GM18511 (cell line): ENCODE measurements around the gene NOL4L.

Experiments used
- ATAC-seq: cut with Tn5 transposase; IDR thresholded peaks from one replicate; pipeline ENCODE4 v1.9.1; 2021; ENCODE audit warnings: mild to moderate bottlenecking, moderate library complexity; ENCODE audit not compliant: unreplicated experiment

Gene NOL4L

DNA sequence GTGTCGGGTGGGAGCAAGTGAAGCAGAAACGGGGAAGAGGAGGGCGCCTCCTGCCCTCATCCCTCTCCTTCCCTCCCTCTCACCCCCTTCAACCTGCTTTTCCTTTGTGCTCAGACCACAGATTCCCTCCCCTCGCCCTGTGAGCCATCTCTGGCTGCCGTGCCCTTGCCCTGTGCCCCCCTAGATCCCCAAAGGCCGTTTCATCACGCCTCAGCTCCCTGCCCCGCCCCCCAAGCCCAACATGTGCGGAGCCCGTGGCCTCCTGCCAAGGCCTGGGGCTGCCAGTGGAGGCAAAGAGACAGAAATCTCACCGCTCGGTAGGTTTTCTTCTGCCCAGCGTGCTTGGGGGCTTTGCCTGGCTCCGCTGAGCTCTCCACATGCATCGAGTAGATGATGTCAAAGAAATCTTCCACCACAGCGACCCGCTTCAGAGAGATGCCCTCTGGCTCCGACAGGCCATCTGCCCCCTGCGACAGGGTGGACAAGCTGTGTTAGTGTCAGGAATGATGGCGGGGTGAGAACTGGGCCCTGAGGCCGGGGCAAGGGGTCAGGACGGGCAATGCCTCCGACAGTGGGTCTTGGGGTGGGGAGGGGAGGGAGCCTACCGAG lies 57.6 kb downstream of the NOL4L start:
- ATAC-seq = no peak

DNA sequence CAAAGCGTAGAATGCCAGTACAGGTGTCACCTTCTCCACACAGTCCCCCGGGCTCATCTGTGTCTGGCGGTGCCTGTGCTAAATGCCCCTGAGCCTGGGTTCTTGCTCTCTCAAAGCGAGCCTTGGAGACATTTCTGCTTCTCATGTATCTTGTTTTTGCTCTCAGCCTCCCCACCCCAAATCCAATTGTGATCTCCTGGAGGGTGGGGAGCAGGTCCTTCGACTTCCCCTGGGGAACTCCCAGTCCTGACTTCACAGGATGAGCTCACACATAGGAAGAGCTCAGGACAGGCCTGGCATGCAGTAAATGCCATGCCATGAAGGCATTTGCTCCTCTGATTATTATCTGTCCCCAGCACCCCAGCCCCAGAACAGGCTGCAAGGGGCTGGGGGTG lies 58.1 kb downstream of the NOL4L start:
- ATAC-seq = no peak

DNA sequence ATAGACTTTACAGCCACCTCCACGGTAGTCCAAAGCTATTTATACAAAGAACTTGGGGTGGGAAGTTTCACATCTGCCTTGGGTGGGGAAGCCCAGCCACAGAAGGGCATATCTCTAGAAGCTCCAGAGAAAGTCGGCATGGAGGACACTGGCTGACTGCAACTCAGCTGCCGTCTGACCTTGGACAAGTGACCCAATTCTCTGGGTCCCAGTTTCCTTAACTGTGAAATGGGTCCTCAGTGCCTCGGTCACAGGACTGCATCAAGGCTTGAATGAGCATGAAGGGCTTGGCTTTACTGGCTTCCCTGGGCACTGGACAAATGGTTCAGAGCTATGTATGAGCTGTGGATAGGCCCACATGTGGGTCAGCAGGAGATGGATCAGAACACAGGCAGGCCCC lies 58.6 kb downstream of the NOL4L start:
- no peak for ATAC-seq

DNA sequence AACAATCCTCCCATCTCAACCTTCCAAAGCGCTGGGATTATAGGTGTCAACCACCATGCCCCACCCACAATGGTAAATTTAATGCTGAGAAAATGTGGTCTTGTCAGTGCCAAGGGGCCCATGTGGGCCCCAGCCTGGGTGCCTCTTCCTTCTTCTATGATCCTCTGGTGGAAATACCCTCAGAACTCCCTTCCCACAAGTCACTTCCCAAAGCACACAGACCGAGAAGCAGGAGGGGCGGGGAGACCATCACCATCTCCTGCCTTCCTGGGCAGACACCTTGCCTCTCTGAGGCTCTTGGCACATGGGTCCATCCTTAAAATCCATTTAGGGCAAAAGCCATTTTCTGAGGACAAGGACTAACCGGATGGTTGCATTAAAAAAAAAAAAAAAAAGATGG lies 59.0 kb downstream of the NOL4L start:
- no peak for ATAC-seq

DNA sequence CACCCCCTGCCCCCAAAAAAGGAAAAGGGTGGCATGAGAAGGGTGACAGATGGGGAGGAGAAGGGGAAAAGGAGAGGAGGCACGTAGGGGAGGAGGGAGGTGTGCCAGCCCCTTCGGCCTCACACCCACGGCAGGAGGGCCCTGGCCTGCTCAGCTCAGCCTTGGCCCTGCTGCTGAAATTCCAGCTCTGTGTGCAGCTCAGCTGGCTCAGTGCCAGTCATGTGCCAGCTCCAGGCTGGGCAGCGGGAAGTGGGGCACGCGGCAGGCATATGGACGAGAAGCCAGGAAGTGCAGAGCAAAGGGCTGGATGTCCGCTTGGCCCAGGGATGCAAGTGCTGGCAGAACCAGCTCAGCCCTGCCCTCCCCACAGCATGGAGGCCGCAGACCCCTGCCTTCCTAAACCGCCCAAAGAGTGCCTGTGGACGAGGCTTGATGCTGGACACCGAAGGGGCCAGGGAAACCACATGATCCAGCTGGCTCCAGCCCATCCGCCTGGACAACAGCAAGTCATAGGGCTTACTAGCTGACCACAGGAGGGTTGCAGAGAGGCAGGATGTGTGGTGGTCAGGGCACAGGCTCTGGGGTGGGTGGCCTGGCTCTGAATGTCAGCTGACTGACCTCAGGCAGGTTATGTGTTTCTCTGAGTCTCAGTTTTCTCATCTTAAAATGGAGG lies 60.2 kb downstream of the NOL4L start:
- no peak for ATAC-seq

DNA sequence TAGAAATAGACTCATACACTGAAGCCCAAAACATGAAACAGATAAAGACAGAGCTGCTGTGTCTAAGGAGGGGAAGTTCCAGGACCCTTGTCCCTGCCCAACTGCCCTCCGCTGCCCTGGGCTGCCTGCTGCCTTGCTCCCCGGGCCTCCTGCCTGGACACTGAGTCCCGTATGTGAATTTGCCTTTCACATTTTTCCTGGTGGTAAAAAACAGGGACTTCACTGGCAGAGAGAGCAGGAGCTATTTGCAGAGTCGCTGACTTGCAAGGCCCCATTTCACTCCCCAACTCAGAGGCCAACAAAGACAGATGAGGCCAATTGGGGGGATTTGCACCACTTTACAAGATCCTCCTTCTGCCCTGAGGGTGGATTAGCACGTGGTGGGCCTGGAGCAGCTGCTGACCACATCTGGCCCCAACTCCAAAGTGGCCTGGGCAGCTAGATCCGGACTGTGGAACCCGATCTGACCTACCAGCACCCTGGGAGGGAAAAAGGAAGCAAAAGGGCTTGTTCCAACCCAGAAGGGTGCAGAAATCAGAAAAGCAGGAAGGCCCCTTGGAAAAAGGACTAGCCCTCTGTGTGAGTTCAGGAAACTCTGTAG lies 61.4 kb downstream of the NOL4L start:
- no peak for ATAC-seq

DNA sequence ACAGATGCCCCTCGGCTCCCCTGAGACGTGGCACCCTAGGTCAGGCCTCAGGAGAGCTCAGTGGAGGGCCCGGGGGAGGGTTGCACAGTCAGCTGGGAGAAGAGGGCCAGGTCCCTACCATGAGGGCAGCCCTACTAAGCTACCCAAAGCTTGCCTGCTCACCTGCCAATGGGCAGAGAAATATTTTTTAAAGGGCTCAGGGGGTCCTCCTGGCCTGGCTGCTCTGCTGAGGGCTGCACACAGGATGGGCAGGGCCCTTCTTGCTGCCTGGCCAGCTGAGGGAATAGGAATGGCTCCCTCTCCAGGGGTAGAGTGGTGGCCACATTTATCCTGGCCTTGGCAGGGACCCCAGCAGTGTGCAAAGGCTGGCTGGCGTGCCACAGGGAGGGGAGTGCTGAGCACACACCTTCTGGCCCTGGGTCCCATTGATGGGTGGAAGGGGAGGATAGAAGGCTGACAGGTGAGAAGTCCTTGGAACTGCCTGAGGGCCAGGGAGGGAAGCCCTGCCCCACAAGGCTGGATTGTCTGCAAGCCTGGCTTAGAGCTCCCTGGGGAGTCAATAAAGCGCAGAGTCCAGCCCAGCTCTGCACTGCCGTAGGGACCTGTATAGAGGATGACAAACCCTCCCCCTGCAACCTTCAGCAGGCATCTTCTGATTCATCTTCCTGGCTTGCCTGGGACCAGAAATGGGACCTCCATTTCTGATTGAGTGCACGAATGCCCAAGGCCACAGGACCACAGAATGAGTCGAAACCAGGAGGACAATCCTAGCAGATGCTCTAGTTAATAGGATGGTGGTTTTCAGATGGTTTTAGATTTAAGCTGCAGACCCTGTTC lies 62.1 kb downstream of the NOL4L start:
- ATAC-seq = no peak

DNA sequence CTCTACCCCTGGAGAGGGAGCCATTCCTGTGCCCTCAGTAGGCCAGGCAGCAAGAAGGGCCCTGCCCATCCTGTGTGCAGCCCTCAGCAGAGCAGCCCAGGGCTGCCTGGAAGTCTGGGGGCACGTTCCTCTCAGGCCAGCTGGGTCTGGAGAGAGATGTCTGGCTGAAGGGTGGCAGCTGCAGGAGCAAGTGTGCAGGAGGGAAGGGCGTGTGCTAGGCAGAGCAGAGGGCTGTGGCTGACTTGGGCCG lies 62.7 kb downstream of the NOL4L start:
- no peak for ATAC-seq

DNA sequence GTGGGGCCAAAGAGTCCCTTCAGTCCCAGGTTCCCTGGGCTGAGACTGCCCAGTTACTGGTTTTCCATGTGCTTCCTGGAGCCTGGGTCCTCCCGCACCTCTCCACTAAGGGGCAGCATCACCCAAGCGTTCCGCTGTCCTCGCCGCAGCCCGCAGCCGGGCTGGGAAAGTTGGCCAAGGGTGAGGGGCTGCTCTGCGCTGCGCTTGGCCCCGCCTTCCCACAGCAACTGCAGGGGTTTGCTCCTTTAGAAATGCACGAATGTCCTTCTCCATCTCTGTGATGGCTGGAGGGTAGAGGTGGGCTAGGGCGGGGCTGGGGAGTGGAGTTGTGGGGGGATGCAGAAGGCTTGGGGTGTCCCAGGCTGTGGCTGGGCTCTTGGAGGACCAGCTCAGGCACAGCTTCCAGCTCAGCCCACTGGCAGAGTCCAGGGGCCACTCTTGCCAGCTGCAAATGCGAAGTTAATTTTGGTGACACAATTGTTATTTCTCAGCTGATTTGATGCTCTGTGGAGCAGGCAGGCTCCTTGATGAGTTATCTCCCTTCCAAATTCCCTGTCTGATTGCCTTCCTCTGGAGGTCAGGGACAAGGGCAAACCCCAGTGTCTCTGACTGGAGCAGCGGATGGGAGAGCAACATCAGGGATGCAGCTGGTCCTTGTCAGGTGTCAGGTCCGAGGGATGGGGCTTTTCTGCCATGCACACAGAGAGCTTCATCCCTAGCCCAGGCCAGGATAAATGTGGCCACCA lies 63.2 kb downstream of the NOL4L start:
- ATAC-seq = no peak

DNA sequence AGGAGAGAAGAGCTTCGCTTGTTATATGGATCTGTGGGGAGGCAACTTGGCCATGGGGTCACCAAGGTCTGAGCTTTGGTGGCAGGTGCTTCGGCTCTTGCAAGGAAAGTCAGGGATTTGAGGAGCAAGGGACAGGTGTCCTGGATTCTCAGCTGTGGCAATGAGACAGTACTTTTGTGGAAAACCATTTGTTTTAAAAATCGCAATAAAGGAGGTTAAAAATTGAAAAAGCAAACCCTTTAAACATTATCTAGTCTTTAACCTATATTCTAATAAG lies 64.3 kb downstream of the NOL4L start:
- ATAC-seq = no peak

DNA sequence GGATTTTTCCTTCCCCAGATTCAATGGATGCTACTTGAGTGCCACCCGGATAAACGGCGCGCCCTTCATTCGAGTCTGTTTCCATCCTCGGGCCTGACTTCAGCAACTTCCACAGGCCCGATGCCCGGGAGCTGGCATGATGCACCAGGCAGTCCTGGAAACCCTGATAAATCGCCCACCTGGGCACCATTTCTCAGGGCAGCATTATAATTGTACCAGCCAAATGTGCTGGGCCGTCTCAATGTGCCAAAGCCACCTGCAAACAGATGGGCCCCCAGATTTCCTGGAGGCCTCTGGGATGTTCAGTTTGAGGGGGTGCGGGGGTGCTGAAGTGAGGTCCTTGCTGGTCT lies 65.8 kb downstream of the NOL4L start:
- ATAC-seq = no peak

DNA sequence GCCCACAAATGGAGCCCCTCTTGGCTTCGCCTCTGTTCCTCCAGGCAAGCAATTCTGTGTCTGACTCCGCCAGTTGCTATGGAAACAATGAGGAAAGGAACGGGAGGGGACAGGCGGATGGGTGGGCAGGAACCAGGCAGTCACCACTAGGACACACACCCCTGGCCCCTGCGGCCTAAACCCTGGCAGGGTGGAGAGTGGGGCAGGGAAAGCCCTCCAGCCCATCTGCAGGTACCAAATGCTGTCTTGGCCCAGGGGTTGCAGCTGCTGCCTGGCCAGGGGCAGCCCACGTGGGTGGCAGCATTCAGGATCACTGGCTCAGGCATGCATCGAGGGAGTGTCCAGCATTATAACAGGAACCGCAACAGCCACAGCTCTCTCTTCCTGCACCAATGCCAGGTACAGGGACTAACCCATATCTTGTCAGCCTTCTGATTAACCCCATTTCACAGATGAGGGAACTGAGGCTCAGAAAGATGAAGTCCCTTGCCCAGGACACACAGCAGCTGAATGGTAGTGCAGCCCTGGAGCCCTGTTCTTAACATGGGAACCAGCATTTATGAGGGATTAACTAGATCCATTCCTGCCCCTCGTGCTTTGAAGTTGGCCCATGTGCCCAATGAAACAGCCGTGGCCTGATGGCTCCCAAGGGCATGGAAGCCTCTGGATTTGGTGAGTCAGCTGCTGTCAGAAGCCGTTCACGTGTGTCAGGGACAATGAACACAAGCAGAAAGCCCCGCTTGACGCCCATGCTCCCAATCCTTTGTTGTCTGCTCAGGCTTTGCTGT lies 66.3 kb downstream of the NOL4L start:
- ATAC-seq = no peak

DNA sequence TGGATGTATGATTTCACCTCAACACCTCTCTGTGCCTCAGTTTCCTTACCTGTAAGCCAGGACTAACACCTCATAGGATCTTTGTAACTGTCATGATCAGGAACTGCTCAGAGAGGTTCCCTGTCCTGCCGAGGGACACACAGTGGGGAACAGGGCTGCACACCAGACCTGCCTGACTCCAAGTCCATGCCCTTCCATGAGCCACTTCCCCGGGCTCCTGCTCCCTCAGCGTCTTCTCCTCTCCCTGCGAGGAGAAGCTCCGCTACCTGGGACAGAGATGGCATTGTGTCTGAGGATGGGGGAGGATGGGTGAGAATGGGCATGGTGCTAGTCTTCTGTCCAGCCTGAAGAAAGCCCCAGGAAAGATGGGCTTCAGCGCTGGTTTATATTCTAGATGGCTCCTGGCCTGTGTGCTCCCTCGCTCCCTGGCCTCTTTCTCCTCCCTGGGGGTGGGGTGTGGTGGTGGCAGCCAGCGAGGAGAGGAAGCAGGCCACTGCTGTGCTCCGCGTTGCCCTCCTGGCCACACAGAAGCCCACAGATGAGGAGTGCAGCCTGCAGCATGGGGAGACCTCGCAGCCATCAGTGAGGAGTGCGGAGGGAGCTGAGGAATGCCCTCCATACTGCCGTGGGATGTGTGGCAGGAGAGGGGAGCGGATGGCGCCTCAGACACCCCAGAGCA lies 67.1 kb downstream of the NOL4L start:
- no peak for ATAC-seq

DNA sequence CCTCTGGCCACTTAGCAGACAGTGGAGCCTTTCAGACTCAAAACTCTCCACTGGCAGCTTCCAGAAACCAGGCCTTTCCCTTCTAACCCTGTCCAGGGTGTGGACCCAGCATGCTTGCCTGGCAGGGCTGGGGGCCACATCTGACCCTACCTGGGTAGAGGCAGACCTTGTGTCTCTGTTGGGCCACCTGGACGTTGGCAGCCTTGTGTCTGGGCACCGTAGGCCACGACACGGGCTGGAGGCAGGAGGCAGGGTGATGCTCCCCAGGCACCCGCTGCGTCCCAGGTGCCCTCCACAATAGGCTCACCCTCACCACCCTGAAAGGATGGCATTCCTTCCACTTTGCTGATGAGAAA lies 67.6 kb downstream of the NOL4L start:
- ATAC-seq = no peak

DNA sequence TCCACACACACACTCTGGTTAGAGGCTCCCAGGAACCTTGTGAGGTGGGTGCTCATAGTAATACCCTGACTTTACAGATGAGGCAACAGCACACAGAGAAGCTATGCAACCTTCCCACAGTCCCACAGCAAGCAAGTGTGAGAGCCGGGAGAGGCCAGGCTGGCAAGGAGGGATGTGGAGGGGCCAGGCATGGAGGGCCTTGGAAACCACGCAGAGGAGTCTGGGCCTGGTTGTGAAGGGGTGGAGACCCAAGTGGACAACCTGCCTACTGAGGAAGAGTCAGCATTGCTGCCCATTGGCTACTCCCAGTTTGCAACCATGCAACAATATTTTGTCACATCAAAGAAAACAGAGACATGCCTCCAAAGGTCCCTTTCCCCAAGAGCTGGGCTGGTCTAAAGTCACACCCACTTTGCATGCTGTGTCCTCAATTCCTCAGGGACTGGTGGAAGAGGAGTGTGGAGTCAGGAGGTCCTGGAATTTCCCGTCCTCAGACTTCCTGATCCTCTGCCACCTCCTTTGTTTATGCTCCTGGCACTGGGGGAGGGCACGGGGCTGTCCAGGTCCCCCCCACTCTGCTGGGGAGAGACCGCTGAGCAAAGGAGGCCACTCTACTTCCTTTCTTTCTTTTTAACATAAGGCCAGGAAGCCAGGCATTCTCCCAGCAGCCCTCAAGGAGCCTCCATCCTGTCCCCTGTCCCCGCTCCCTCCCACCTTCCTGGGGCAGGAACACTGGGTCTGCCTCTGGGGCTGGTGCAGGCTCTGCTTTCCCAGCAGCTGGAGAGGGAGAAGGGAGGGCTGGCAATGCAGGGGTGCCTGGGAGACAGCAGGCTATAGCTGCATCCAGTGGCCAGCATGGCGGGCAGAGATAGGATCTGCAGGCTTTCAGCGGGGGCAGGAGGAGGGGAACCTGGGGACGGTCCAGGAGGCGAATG lies 68.3 kb downstream of the NOL4L start:
- no peak for ATAC-seq

DNA sequence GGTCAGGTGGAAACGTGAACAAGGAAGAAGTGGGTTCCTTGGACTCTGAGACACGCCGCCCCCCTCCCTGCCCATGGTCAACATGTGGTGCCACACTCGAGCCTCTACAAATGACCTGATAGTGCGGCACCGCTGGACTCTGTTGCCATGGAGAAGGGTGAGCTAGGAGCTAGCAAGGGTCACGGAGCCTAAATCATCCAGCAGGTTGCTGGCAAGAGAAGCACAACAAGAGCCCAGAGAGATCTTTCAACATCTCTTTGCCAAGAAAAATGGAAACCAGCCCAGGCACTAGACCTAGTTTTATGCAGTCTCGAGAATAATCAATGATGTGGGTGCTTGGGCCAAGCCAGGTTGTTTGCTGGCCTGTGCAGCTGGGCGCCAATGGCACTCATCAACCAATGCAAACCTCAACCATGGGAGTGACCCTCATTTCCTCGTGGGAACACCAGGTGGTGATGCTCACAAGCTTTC lies 69.5 kb downstream of the NOL4L start:
- ATAC-seq = no peak

DNA sequence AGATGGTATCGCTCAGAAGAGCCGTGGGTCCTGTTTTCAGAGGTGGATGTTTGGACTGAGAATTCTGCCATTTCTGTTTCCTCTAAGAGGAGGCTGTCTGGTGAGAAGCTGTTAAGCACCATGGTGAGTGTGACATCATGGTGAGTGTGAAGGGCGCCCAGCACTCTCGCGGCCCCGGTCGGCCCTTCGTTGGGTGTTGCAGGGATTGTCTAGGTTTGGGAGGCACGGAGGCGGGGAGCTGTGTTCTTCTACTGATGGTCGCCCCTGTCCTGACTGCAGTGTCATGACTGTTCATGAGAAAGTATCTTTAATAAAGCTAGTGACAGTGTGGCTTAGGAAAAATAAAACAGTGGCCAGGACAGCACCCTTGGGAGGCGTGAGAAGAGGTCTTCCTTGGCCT lies 70.4 kb downstream of the NOL4L start:
- ATAC-seq = no peak

DNA sequence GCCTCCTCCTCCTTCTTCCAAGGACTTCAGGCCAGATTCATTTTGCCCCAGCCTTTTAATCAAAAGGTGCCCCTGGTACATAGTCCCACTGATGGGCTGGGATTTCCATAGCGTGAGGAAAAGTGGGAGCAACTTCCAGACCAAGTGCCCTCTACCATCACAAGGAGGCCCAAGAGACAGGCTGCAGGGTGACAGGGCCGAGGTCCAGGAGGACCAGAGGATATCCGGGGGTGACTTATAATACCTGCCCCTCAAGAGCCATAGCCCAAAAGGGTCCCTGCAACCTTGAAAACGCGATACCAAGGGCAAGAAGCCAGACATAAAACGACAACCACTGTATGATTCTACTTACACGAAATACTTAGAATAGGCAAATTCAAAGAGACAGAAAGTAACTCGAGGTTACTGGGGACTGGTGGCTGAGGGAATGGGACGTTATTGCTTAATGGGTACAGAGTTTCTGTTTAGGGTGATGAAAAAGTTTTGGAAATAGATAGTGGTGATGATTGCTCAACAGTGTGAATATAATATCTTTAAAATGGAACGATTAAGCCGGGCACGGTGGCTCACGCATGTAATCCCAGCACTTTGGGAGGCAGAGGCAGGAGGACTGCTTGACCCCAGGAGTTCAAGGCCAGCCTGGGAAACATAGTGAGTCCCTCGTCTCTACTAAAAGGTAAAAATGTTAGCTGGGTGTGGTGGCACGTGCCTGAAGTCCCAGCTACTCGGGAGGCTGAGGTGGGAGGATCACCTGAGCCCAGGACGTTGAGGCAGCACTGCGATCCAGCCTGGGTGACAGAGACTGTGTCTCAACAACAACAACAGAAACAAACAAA lies 71.9 kb downstream of the NOL4L start:
- ATAC-seq = no peak

DNA sequence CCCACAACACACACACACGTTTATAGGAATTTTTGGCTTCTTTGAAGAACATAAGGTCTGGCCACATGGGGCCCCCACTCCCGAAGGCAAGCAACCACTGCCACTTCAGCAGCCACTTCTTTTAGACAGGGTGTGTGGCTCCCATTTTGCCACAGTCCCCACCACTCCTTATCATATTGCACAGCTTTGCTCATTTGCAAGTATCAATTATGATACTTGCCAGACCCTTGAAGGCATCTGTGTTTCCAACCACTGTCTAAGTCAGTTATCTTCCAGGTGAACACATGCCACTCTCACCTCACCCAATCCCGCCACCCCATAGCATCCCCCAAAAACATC lies 73.1 kb downstream of the NOL4L start:
- ATAC-seq = no peak
